IMR-90 (cell line): Measurements from ENCODE around the gene CHD2. TPM values are rescaled to one million over a fixed set of nuclear protein-coding genes. Genes with fewer than 3 reads are reported as not detected.

ENCODE experiments used
- ATAC-seq: fragments of 200-7000 bp; cut with Tn5 transposase; 2 replicates; pipeline ENCODE4 v1.9.1; 2020; ENCODE audit warnings: low read depth, mild to moderate bottlenecking, moderate library complexity
- BruUV-seq: library from RNA; stranded (reverse); fragments of 400-500 nt; replicated peaks from 2 replicates; lab custom pipeline; 2021; lab: Mats Ljungman, UMichigan
- CTCF ChIA-PET: fragments of 300-600 bp; formaldehyde crosslinking; extraction: SDS; loops from one replicate; lab custom pipeline; 2021; ENCODE audit warnings: antibody characterized with exemption; lab: Yijun Ruan, JAX
- POLR2A ChIA-PET: fragments of 300-600 bp; sonication (Branson Sonifier 250); formaldehyde crosslinking; loops from one replicate; lab custom pipeline; 2022; ENCODE audit warnings: antibody characterized with exemption; ENCODE audit not compliant: unreplicated experiment; lab: Charles Lee
- DNase-seq: peaks from one replicate; pipeline ENCODE4 v3.0.0; 2013
- H2AFZ ChIP-seq: replicated peaks from 2 replicates; pipeline ENCODE3; 2013; ENCODE audit warnings: low read length, mild to moderate bottlenecking; ENCODE audit not compliant: poor library complexity
- H2AK5ac ChIP-seq: 2 replicates; pipeline ENCODE4 v1.6.1; 2013; ENCODE audit warnings: low read depth, low read length, inconsistent platforms
- H2AK9ac ChIP-seq: replicated peaks from 2 replicates; pipeline ENCODE3; 2013; ENCODE audit warnings: mild to moderate bottlenecking, low read depth, low read length, moderate library complexity; ENCODE audit not compliant: poor library complexity
- H2BK120ac ChIP-seq: 2 replicates; pipeline ENCODE4 v1.6.1; 2013; ENCODE audit warnings: low read depth, low read length, inconsistent platforms
- H2BK15ac ChIP-seq: 3 replicates; pipeline ENCODE4 v1.6.1; 2013; ENCODE audit warnings: low read depth, low read length, inconsistent platforms
- H2BK20ac ChIP-seq: 2 replicates; pipeline ENCODE4 v1.6.1; 2013; ENCODE audit warnings: low read depth, mild to moderate bottlenecking, inconsistent platforms, low read length, moderate library complexity
- H2BK5ac ChIP-seq: 2 replicates; pipeline ENCODE4 v1.6.1; 2013; ENCODE audit warnings: mild to moderate bottlenecking, low read depth, low read length, inconsistent platforms; ENCODE audit not compliant: poor library complexity, severe bottlenecking
- H3K14ac ChIP-seq: replicated peaks from 2 replicates; pipeline ENCODE4 v1.6.1; 2013; ENCODE audit warnings: low read depth, low read length, inconsistent platforms
- H3K18ac ChIP-seq: 2 replicates; pipeline ENCODE4 v1.6.1; 2013; ENCODE audit warnings: low read depth, low read length, control low read depth
- H3K23ac ChIP-seq: 2 replicates; pipeline ENCODE4 v1.6.1; 2013; ENCODE audit warnings: low read depth, low read length, inconsistent platforms
- H3K27ac ChIP-seq: 2 replicates; pipeline ENCODE4 v1.5.1; 2013; ENCODE audit warnings: mild to moderate bottlenecking, control low read depth, low read length; ENCODE audit not compliant: insufficient read depth
- H3K27me3 ChIP-seq: 2 replicates; pipeline ENCODE4 v1.6.1; 2013; ENCODE audit warnings: low read length; ENCODE audit not compliant: control insufficient read depth, insufficient read depth
- H3K36me3 ChIP-seq: 2 replicates; pipeline ENCODE4 v1.6.1; 2013; ENCODE audit warnings: low read length, mixed read lengths; ENCODE audit not compliant: control insufficient read depth, insufficient read depth
- H3K4ac ChIP-seq: 2 replicates; pipeline ENCODE4 v1.6.1; 2013; ENCODE audit warnings: low read depth, low read length, inconsistent platforms
- H3K4me1 ChIP-seq: 2 replicates; pipeline ENCODE4 v1.6.1; 2013; ENCODE audit warnings: low read length, mixed read lengths; ENCODE audit not compliant: control insufficient read depth, insufficient read depth
- H3K4me2 ChIP-seq: 2 replicates; pipeline ENCODE4 v1.6.1; 2013; ENCODE audit warnings: low read depth, mild to moderate bottlenecking, control low read depth, low read length, moderate library complexity
- H3K4me3 ChIP-seq: 2 replicates; pipeline ENCODE4 v1.5.1; 2013; ENCODE audit warnings: low read depth, mild to moderate bottlenecking, control low read depth, low read length, moderate library complexity; ENCODE audit not compliant: insufficient read depth
- H3K56ac ChIP-seq: 2 replicates; pipeline ENCODE4 v1.6.1; 2013; ENCODE audit warnings: low read length, inconsistent platforms; ENCODE audit not compliant: insufficient read depth; ENCODE audit errors: extremely low read depth
- H3K79me1 ChIP-seq, 2 experiments: 2 replicates each; pipeline ENCODE4 v1.6.1; 2013; ENCODE audit warnings: low read length in 2 of 2, inconsistent platforms in 1 of 2, low read depth in 1 of 2
- H3K9ac ChIP-seq: 2 replicates; pipeline ENCODE4 v1.6.1; 2013; ENCODE audit warnings: low read depth, low read length, control low read depth
- H3K9me1 ChIP-seq: 2 replicates; pipeline ENCODE4 v1.6.1; 2013; ENCODE audit warnings: low read length, inconsistent platforms; ENCODE audit not compliant: insufficient read depth
- H3K9me3 ChIP-seq: 2 replicates; pipeline ENCODE4 v1.6.1; 2013; ENCODE audit warnings: low read length; ENCODE audit not compliant: control insufficient read depth, insufficient read depth
- H4K20me1 ChIP-seq: 2 replicates; pipeline ENCODE4 v1.6.1; 2013; ENCODE audit warnings: low read length, inconsistent platforms; ENCODE audit not compliant: insufficient read depth
- H4K5ac ChIP-seq: 2 replicates; pipeline ENCODE4 v1.6.1; 2013; ENCODE audit warnings: mild to moderate bottlenecking, low read depth, low read length, control low read depth
- H4K8ac ChIP-seq, 2 experiments: 2 replicates each; pipeline ENCODE4 v1.6.1; 2013; ENCODE audit warnings: low read depth in 2 of 2, low read length in 2 of 2, control low read depth in 1 of 2, inconsistent platforms in 1 of 2
- H4K91ac ChIP-seq: 2 replicates; pipeline ENCODE4 v1.6.1; 2013; ENCODE audit warnings: low read depth, low read length, inconsistent platforms; ENCODE audit not compliant: insufficient read depth
- BHLHE40 ChIP-seq: fragments of 150-350 bp; IDR thresholded peaks from 2 replicates; pipeline ENCODE4 v1.6.1; 2016; ENCODE audit warnings: mild to moderate bottlenecking, low read depth, low read length
- CEBPB ChIP-seq: IDR thresholded peaks from 2 replicates; pipeline ENCODE4 v1.6.1; 2012; ENCODE audit warnings: low read depth, low read length, improper control_type of control experiment
- CHD1 ChIP-seq: IDR thresholded peaks from 2 replicates; pipeline ENCODE4 v1.6.1; 2012; ENCODE audit warnings: low read depth, low read length, improper control_type of control experiment
- CTCF ChIP-seq: conservative IDR thresholded peaks from 2 replicates; pipeline ENCODE4 v1.5.1; 2012; ENCODE audit warnings: mild to moderate bottlenecking, low read depth, low read length, improper control_type of control experiment
- ELK1 ChIP-seq: fragments of 150-350 bp; IDR thresholded peaks from 2 replicates; pipeline ENCODE4 v1.6.1; 2016; ENCODE audit warnings: low read depth, mild to moderate bottlenecking, low read length, moderate library complexity, borderline replicate concordance
- FOS ChIP-seq: fragments of 150-350 bp; IDR thresholded peaks from 2 replicates; pipeline ENCODE4 v1.6.1; 2016; ENCODE audit warnings: low read depth, low read length
- MAFK ChIP-seq: IDR thresholded peaks from 2 replicates; pipeline ENCODE4 v1.6.1; 2012; ENCODE audit warnings: low read depth, low read length, improper control_type of control experiment
- MAZ ChIP-seq: IDR thresholded peaks from 2 replicates; pipeline ENCODE4 v1.6.1; 2012; ENCODE audit warnings: low read depth, mild to moderate bottlenecking, low read length, improper control_type of control experiment, moderate library complexity, borderline replicate concordance
- NFE2L2 ChIP-seq: fragments of 150-350 bp; IDR thresholded peaks from 2 replicates; pipeline ENCODE4 v1.6.1; 2016; ENCODE audit warnings: low read depth, mild to moderate bottlenecking, low read length
- POLR2A ChIP-seq: IDR thresholded peaks from 2 replicates; pipeline ENCODE4 v1.6.1; 2012; ENCODE audit warnings: mild to moderate bottlenecking, low read depth, low read length
- RAD21 ChIP-seq: IDR thresholded peaks from 2 replicates; pipeline ENCODE4 v1.6.1; 2012; ENCODE audit warnings: low read length, improper control_type of control experiment
- RCOR1 ChIP-seq: IDR thresholded peaks from 2 replicates; pipeline ENCODE4 v1.6.1; 2012; ENCODE audit warnings: mild to moderate bottlenecking, low read length, improper control_type of control experiment; ENCODE audit not compliant: insufficient replicate concordance
- RFX5 ChIP-seq: IDR thresholded peaks from 2 replicates; pipeline ENCODE4 v1.8.0; 2012; ENCODE audit warnings: low read depth, mild to moderate bottlenecking, low read length, moderate library complexity
- USF2 ChIP-seq: fragments of 150-350 bp; IDR thresholded peaks from 2 replicates; pipeline ENCODE4 v1.6.1; 2017; ENCODE audit warnings: mild to moderate bottlenecking, antibody characterized with exemption, low read length, low read depth
- WGBS, 2 experiments: methylation state at CpG; one replicate each; pipeline versions ENCODE4 v1.1.5 to v1.1.7; 2013; ENCODE audit warnings: missing lambda C conversion rate in 2 of 2; ENCODE audit not compliant: insufficient read length in 1 of 2; ENCODE audit errors: extremely low coverage in 2 of 2; 5-methylcytosine and 5-hydroxymethylcytosine counted together
- dilution Hi-C: fragments of 300-500 bp; cut with HindIII; formaldehyde crosslinking; loops from one replicate; pipeline ENCODE4 v1.14.3; 2018; ENCODE audit warnings: low sequenced_read_pairs; ENCODE audit not compliant: unreplicated experiment
- in situ Hi-C: fragments of 300-500 bp; cut with MboI; formaldehyde crosslinking; loops from 3 replicates; pipeline ENCODE4 v1.14.3; 2019; ENCODE audit warnings: low sequenced_read_pairs, inconsistent platforms, mixed read lengths
- intact Hi-C: fragments of 100-400 bp; cut with micrococcal nuclease; formaldehyde crosslinking; loops from 2 replicates; pipeline ENCODE4 v1.10.0; 2022
- polyA plus RNA-seq, 3 experiments: library from polyadenylated mRNA; depleted of rRNA; stranded (reverse); fragments of >200 nt; gene quantifications; 2 replicates each; pipeline ENCODE4 v1.2.3, GENCODE V29; 2012; ENCODE audit warnings: low replicate concordance in 1 of 3
- total RNA-seq: library from RNA; depleted of rRNA; stranded (reverse); fragments of >200 nt; gene quantifications from 2 replicates; pipeline ENCODE4 v1.2.3, GENCODE V29; 2012

Gene CHD2
- total and polyA plus RNA-seq, 2 of the 4 experiments (the other 2 are of a cell fraction) = 44.9 to 64.7 TPM

- Histone ChIP-seq H2BK5ac (no peak overlapping the region), H3K27ac (no peak overlapping the region), H3K23ac (no peak overlapping the region), H3K4ac (no peak overlapping the region), H3K9me1 (no peaks in the 10 kb centered on the region), H3K4me1 (no peaks in the 10 kb centered on the region; the same call in 1 of the 2 replicates), H2AK9ac (no peak overlapping the region), H3K56ac (no peak overlapping the region), H3K79me1 (no peaks in the 10 kb centered on the region), H3K9me3 (peaks cover 3% of the 10 kb centered on the region; the same call in 1 of the 2 replicates), H3K18ac (no peak overlapping the region), H3K4me2 (no peak overlapping the region), H3K27me3 (peaks cover 1% of the 10 kb centered on the region; the same call in 1 of the 2 replicates), H4K5ac (no peak overlapping the region), H2AFZ (no peak overlapping the region), H3K14ac (no peak overlapping the region), H3K4me3 (no peak overlapping the region), H2BK20ac (no peak overlapping the region), H4K8ac (no peak overlapping the region), H3K36me3 (no peaks in the 10 kb centered on the region), H2BK15ac (no peak overlapping the region), H4K20me1 (no peaks in the 10 kb centered on the region), H2AK5ac (no peak overlapping the region), H2BK120ac (no peak overlapping the region), H3K9ac (no peak overlapping the region), H4K91ac (no peak overlapping the region)
- in situ Hi-C loops = no loop called here
- dilution Hi-C loops = no loop called here
- intact Hi-C loops = no loop called here
- ChIA-PET CTCF (no interaction called here), POLR2A (no interaction called here)
- BruUV-seq = no TSS peak
- ATAC-seq = no peak
- DNase-seq = no peak
- WGBS, 2 experiments = 80% methylated on average over 1 of the region's 3 CpGs; no CpG with 5 or more reads in 1 of the 2 experiments
- no peak for TF ChIP-seq POLR2A
- TF ChIP-seq CTCF = no peak
- no peak for TF ChIP-seq RAD21
- TF ChIP-seq NFE2L2 = no peak
- no peak for TF ChIP-seq CHD1
- TF ChIP-seq MAFK = no peak
- no peak for TF ChIP-seq RCOR1
- TF ChIP-seq FOS = no peak
- no peak for TF ChIP-seq CEBPB
- no peak for TF ChIP-seq BHLHE40
- no peak for TF ChIP-seq ELK1
- no peak for TF ChIP-seq RFX5
- no peak for TF ChIP-seq USF2
- TF ChIP-seq MAZ = no peak
Observed at GRCh38 chr15:93042211-93042610, 142.1 kb downstream of the CHD2 start.
